CD14-positive monocyte (primary cell): ENCODE data around the gene HOXA7. TPM values are rescaled to one million over a fixed set of nuclear protein-coding genes. Genes with fewer than 3 reads are reported as not detected.

ENCODE experiments used
- DNase-seq, 3 donors: peaks; one replicate each; pipeline ENCODE4 v3.0.0-alpha.2; 2011 to 2022
- H2AFZ ChIP-seq: 2 replicates; pipeline ENCODE4 v1.6.0; 2012; ENCODE audit warnings: mild to moderate bottlenecking, low read depth, low read length, inconsistent platforms; ENCODE audit not compliant: insufficient read depth, poor library complexity, severe bottlenecking
- H3K27ac ChIP-seq, 2 donors: 1 replicate in 1 of 2; 2 replicates in 1 of 2; pipeline ENCODE4 v1.5.1; 2012 to 2013; ENCODE audit warnings: low read length in 2 of 2, control low read depth in 1 of 2, inconsistent platforms in 1 of 2, low read depth in 1 of 2, mild to moderate bottlenecking in 1 of 2
- H3K27me3 ChIP-seq, 2 donors: one replicate each; pipeline versions ENCODE4 v1.6.0 to v1.6.1; 2011 to 2013; ENCODE audit warnings: low read length in 2 of 2; ENCODE audit not compliant: control insufficient read depth in 2 of 2, insufficient read depth in 2 of 2
- H3K36me3 ChIP-seq, 2 donors: replicated peaks in 1 of 2; 1 replicate in 1 of 2; 2 replicates in 1 of 2; pipeline versions ENCODE4 v1.5.1 to v1.6.1; 2012 to 2013; ENCODE audit warnings: low read length in 2 of 2, control low read depth in 1 of 2, inconsistent platforms in 1 of 2, mild to moderate bottlenecking in 1 of 2; ENCODE audit not compliant: insufficient read depth in 2 of 2, control insufficient read depth in 1 of 2
- H3K4me1 ChIP-seq, 2 donors: 1 replicate in 1 of 2; 2 replicates in 1 of 2; pipeline versions ENCODE4 v1.5.1 to v1.6.1; 2012 to 2013; ENCODE audit warnings: low read length in 2 of 2, control low read depth in 1 of 2, inconsistent platforms in 1 of 2, mild to moderate bottlenecking in 1 of 2, moderate library complexity in 1 of 2; ENCODE audit not compliant: insufficient read depth in 2 of 2, control insufficient read depth in 1 of 2
- H3K4me2 ChIP-seq: replicated peaks from 2 replicates; pipeline ENCODE3; 2012; ENCODE audit warnings: low read length, moderate library complexity, mild to moderate bottlenecking; ENCODE audit not compliant: poor library complexity, severe bottlenecking; ENCODE audit errors: extremely low read depth
- H3K4me3 ChIP-seq, 3 experiments: fragments of 200-600 bp in 1 of 3; sonication (generic) in 1 of 3; replicated peaks in 1 of 3; 1 replicate in 2 of 3; 2 replicates in 1 of 3; pipeline ENCODE4 v1.5.1; 2011 to 2013; ENCODE audit warnings: low read length in 3 of 3, mild to moderate bottlenecking in 3 of 3, control low read depth in 2 of 3, low read depth in 2 of 3, inconsistent platforms in 1 of 3, moderate library complexity in 1 of 3
- H3K79me2 ChIP-seq: 2 replicates; pipeline ENCODE4 v1.6.0; 2012; ENCODE audit warnings: mild to moderate bottlenecking, control low read depth, inconsistent platforms, low read length, moderate library complexity; ENCODE audit not compliant: insufficient read depth
- H3K9ac ChIP-seq: 2 replicates; pipeline ENCODE4 v1.6.0; 2017; ENCODE audit warnings: low read length, mild to moderate bottlenecking; ENCODE audit not compliant: insufficient read depth, poor library complexity, severe bottlenecking
- H3K9me3 ChIP-seq, 2 donors: replicated peaks in 1 of 2; 1 replicate in 1 of 2; 2 replicates in 1 of 2; pipeline versions ENCODE4 v1.5.1 to v1.6.1; 2012 to 2013; ENCODE audit warnings: low read length in 2 of 2, control low read depth in 1 of 2; ENCODE audit not compliant: control insufficient read depth in 1 of 2, insufficient read depth in 1 of 2
- H4K20me1 ChIP-seq: 2 replicates; pipeline ENCODE4 v1.6.0; 2012; ENCODE audit warnings: mild to moderate bottlenecking, low read length, control low read depth, moderate library complexity; ENCODE audit not compliant: insufficient read depth
- H3K27ac Mint-ChIP-seq, 7 donors: one replicate each; pipeline ENCODE4 v1.8.0; 2020; ENCODE audit warnings: mild to moderate bottlenecking in 7 of 7, mixed read lengths in 7 of 7, moderate library complexity in 6 of 7, inconsistent platforms in 2 of 7
- H3K27me3 Mint-ChIP-seq, 3 donors: one replicate each; pipeline ENCODE4 v1.8.0; 2021 to 2022; ENCODE audit warnings: low read depth in 3 of 3, mild to moderate bottlenecking in 3 of 3, mixed read lengths in 3 of 3, moderate library complexity in 3 of 3, inconsistent platforms in 1 of 3
- H3K36me3 Mint-ChIP-seq, 2 donors: one replicate each; pipeline ENCODE4 v1.8.0; 2020; ENCODE audit warnings: mixed read lengths in 2 of 2, inconsistent platforms in 1 of 2, mild to moderate bottlenecking in 1 of 2
- H3K4me1 Mint-ChIP-seq: one replicate; pipeline ENCODE4 v1.8.0; 2020; ENCODE audit warnings: mild to moderate bottlenecking, mixed read lengths
- H3K4me3 Mint-ChIP-seq, 2 donors: one replicate each; pipeline ENCODE4 v1.8.0; 2020; ENCODE audit warnings: mild to moderate bottlenecking in 2 of 2, mixed read lengths in 2 of 2, moderate library complexity in 1 of 2
- H3K9me3 Mint-ChIP-seq, 7 donors: one replicate each; pipeline ENCODE4 v1.8.0; 2020 to 2022; ENCODE audit warnings: mixed read lengths in 7 of 7, mild to moderate bottlenecking in 6 of 7, moderate library complexity in 6 of 7, inconsistent platforms in 2 of 7
- WGBS: methylation state at CpG from one replicate; pipeline ENCODE4 v1.1.5; 2013; ENCODE audit warnings: missing lambda C conversion rate; ENCODE audit not compliant: insufficient coverage; 5-methylcytosine and 5-hydroxymethylcytosine counted together
- intact Hi-C, 2 donors: fragments of 100-400 bp; cut with micrococcal nuclease; formaldehyde crosslinking; loops; one replicate each; pipeline versions ENCODE4 v1.15.0 to v1.15.1; 2023
- polyA plus RNA-seq, 3 donors: library from polyadenylated mRNA; depleted of rRNA in 1 of 3; unstranded in 2 of 3; stranded (reverse) in 1 of 3; fragments of 300-500 nt in 2 of 3; fragments of >200 nt in 1 of 3; fragmentation: Illumina TruSeq in 2 of 3; gene quantifications; 1 replicate in 2 of 3; 2 replicates in 1 of 3; pipeline ENCODE4 v1.2.3, GENCODE V29; 2012 to 2021
- TF ChIP-seq, protein P1 (sequence below): fragments of 200-600 bp; IDR thresholded peaks from one replicate; pipeline ENCODE4 v1.8.0; 2022; ENCODE audit warnings: antibody characterized with exemption, mild to moderate bottlenecking

Gene HOXA7
- polyA plus RNA-seq, 3 donors = not detected

DNA sequence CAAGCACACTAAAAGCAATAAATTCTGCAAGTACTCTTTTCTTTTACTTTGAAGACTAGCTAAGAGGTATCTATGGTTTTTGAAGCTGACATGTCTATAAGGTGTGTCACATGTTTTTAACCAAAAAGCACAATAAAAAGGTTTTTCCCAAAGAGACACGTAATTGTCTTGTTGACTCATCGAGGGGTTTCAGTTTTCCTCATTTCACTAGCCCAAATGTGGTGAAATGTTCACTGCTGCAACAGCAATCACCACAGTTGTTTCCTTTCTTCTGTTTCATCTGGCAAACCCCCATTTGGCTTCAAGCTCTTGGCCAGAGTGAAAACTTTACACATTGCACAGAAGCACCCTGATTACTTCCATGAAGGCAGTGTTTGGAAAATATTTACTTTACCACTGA, 22.1 kb downstream of the HOXA7 start:
- no peak overlapping the region for H3K27ac ChIP-seq
- DNase-seq = peak in 2 of 3 donors; percentile 54 to 86
- peaks cover 16 to 36% of the 10 kb centered on the region in 2 donors for H3K4me1 ChIP-seq
- no peak overlapping the region for H3K4me3 ChIP-seq
- Mint-ChIP-seq H3K4me1 (peaks cover 41% of the 10 kb centered on the region), H3K27me3 (peaks cover 6 to 24% (median 10%) of the 10 kb centered on the region in 3 donors), H3K27ac (no peak overlapping the region), H3K9me3 (peaks cover 0 to 9% (median 1%) of the 10 kb centered on the region in 7 donors), H3K4me3 (peak overlapping the region in 1 of 2 donors; percentile 22), H3K36me3 (peaks cover 0 to 2% of the 10 kb centered on the region in 2 donors)
- no peak overlapping the region for H3K9ac ChIP-seq
- no peak overlapping the region for H3K4me2 ChIP-seq
- TF ChIP-seq, protein P1, sequence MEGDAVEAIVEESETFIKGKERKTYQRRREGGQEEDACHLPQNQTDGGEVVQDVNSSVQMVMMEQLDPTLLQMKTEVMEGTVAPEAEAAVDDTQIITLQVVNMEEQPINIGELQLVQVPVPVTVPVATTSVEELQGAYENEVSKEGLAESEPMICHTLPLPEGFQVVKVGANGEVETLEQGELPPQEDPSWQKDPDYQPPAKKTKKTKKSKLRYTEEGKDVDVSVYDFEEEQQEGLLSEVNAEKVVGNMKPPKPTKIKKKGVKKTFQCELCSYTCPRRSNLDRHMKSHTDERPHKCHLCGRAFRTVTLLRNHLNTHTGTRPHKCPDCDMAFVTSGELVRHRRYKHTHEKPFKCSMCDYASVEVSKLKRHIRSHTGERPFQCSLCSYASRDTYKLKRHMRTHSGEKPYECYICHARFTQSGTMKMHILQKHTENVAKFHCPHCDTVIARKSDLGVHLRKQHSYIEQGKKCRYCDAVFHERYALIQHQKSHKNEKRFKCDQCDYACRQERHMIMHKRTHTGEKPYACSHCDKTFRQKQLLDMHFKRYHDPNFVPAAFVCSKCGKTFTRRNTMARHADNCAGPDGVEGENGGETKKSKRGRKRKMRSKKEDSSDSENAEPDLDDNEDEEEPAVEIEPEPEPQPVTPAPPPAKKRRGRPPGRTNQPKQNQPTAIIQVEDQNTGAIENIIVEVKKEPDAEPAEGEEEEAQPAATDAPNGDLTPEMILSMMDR = no peak
- H3K79me2 ChIP-seq = no peaks in the 10 kb centered on the region
- H3K36me3 ChIP-seq = no peaks in the 10 kb centered on the region
- no peak overlapping the region for H2AFZ ChIP-seq
- 0% methylated on average over 2 of the region's 2 CpGs for WGBS
- H3K9me3 ChIP-seq = no peaks in the 10 kb centered on the region
- H3K27me3 ChIP-seq = peaks cover 12 to 25% of the 10 kb centered on the region in 2 donors
- intact Hi-C loops = loop anchor here in 1 of 2 donors (2.0 kb wide), 1 partner anchor 38 kb away; no protein-coding TSS in a partner anchor
- H4K20me1 ChIP-seq = no peaks in the 10 kb centered on the region

DNA sequence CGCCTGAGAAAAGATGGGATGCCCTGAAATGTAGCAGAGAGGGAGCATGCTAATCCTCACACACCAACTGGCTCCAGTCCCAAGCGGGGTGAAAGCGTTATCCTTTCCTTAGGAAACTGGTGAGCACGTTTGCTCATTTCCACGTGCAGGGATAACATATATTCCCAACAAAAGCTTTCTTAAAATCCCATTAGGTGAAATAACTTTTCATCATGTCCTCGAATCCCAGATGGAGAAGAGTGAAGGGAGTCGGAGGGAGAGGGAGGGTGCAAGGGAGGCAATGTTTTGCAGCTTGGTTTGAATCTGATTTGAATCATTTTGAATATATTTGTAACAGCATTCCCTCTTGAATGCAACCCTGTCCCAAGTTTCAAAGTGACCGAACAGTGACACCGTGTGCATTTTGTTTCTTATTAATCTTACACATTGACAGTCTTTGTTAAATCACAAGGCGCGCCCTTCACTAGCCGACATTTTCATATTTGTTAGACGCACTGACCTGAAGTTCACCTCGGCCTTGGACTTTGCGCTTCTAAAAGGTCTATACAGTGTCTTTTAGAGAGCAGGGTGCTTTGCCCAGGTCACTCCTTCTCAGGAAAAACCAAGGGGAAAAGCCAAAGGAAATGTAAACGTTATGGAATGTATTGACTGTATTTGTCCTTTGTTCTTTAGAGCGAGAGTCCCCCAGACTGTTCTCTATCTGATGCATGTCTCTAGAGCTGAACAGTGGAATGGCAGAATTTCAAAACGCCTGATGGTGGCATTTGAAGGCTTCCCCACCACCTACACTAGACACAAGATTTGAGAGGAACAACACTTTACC, 22.9 kb downstream of the HOXA7 start:
- no peak for DNase-seq
- H3K27ac ChIP-seq = no peak overlapping the region
- no peaks in the 10 kb centered on the region for H3K79me2 ChIP-seq
- TF ChIP-seq, protein P1 = no peak
- 100% methylated on average over 5 of the region's 18 CpGs for WGBS
- H3K27ac Mint-ChIP-seq = no peak overlapping the region
- H3K4me1 ChIP-seq = peaks cover 16 to 36% of the 10 kb centered on the region in 2 donors
- H3K4me3 ChIP-seq = no peak overlapping the region
- peaks cover 41% of the 10 kb centered on the region for H3K4me1 Mint-ChIP-seq
- no peaks in the 10 kb centered on the region for H4K20me1 ChIP-seq
- no peak overlapping the region for H3K4me3 Mint-ChIP-seq
- H3K36me3 ChIP-seq = no peaks in the 10 kb centered on the region
- H3K9ac ChIP-seq = no peak overlapping the region
- H3K4me2 ChIP-seq = no peak overlapping the region
- peaks cover 8 to 28% (median 10%) of the 10 kb centered on the region in 3 donors for H3K27me3 Mint-ChIP-seq
- peaks cover 12 to 25% of the 10 kb centered on the region in 2 donors for H3K27me3 ChIP-seq
- no peaks in the 10 kb centered on the region for H3K9me3 ChIP-seq
- H3K9me3 Mint-ChIP-seq = peaks cover 0 to 9% (median 0%) of the 10 kb centered on the region in 7 donors
- H2AFZ ChIP-seq = no peak overlapping the region
- H3K36me3 Mint-ChIP-seq = peaks cover 0 to 4% of the 10 kb centered on the region in 2 donors
- intact Hi-C loops = loop anchor here in 1 of 2 donors (2.0 kb wide), 1 partner anchor 37 kb away; no protein-coding TSS in a partner anchor
